ENCODE measurements around the gene ARHGAP45. TPM values are rescaled to one million over a fixed set of nuclear protein-coding genes. Genes with fewer than 3 reads are reported as not detected.
"Not testable (repeated sequence)": the region's sequence is repeated elsewhere in the genome, so short reads cannot be mapped to it uniquely, and the experiment has no call there.

The ARHGAP45 gene
- 100 to 1,000 TPM; 211 to 310 TPM for total RNA-seq

GRCh38 chr19:1066748-1067340 is at the start of gene ARHGAP45:
ARHGAP45 (plus strand) TSS chr19:1067167; CDS start chr19:1067406, 239 bp downstream.
- Mint-ChIP-seq H3K9me3 (no peaks in the 10 kb centered on the region), H3K27ac (peak within 1 kb of the TSS; percentile 88), H3K27me3 (no peaks in the 10 kb centered on the region), H3K36me3 (ENCODE audit: low read depth) (peaks cover 37% of the 10 kb centered on the region), H3K4me1 (peaks cover 3% of the 10 kb centered on the region), H3K4me3 (peak within 1 kb of the TSS; percentile 95)
- peak; percentile 52 for ATAC-seq (replicated peaks)

- ATAC-seq (replicated peaks), result no peak
- Mint-ChIP-seq H3K4me1 (peaks cover 15% of the 10 kb centered on the region), H3K4me3 (peak overlapping the region; percentile 91), H3K36me3 (ENCODE audit: low read depth) (peaks cover 30% of the 10 kb centered on the region), H3K27ac (peak overlapping the region; percentile 90), H3K9me3 (no peaks in the 10 kb centered on the region), H3K27me3 (no peaks in the 10 kb centered on the region)
Measured at GRCh38 chr19:1017906-1018305, 49.1 kb upstream of the ARHGAP45 start.

- H3K36me3 Mint-ChIP-seq (ENCODE audit: low read depth), result peaks cover 30% of the 10 kb centered on the region
- H3K27me3 Mint-ChIP-seq, result no peaks in the 10 kb centered on the region
- H3K4me3 Mint-ChIP-seq, result peak overlapping the region; percentile 91
- ATAC-seq (replicated peaks), result no peak
- H3K9me3 Mint-ChIP-seq, result no peaks in the 10 kb centered on the region
- peaks cover 15% of the 10 kb centered on the region for H3K4me1 Mint-ChIP-seq
- H3K27ac Mint-ChIP-seq, result peak overlapping the region; percentile 25
Measured at GRCh38 chr19:1018393-1018792, 48.6 kb upstream of the ARHGAP45 start.

GRCh38 chr19:1018932-1019615 is 47.9 kb upstream of the ARHGAP45 start:
- no peak for ATAC-seq (replicated peaks)
- Mint-ChIP-seq H3K27ac (peak overlapping the region; percentile 25), H3K27me3 (no peaks in the 10 kb centered on the region)

GRCh38 chr19:1019616-1019961 is 47.4 kb upstream of the ARHGAP45 start:
- no peaks in the 10 kb centered on the region for H3K27me3 Mint-ChIP-seq
- no peak for ATAC-seq (replicated peaks)
- H3K36me3 Mint-ChIP-seq (ENCODE audit: low read depth), result peaks cover 30% of the 10 kb centered on the region
- H3K9me3 Mint-ChIP-seq, result no peaks in the 10 kb centered on the region
- H3K27ac Mint-ChIP-seq, result peak overlapping the region; percentile 100
- H3K4me3 Mint-ChIP-seq, result peak overlapping the region; percentile 91
- H3K4me1 Mint-ChIP-seq, result peaks cover 15% of the 10 kb centered on the region

More at GRCh38 chr19:1018932-1019615, 47.9 kb upstream of the ARHGAP45 start:
- no peaks in the 10 kb centered on the region for H3K9me3 Mint-ChIP-seq
- peaks cover 30% of the 10 kb centered on the region for H3K36me3 Mint-ChIP-seq (ENCODE audit: low read depth)
- peaks cover 15% of the 10 kb centered on the region for H3K4me1 Mint-ChIP-seq
- H3K4me3 Mint-ChIP-seq, result peak overlapping the region; percentile 91

GRCh38 chr19:1019980-1020867 is 46.7 kb upstream of the ARHGAP45 start:
- peak overlapping the region; percentile 100 for H3K27ac Mint-ChIP-seq
- peak overlapping the region; percentile 91 for H3K4me3 Mint-ChIP-seq
- H3K36me3 Mint-ChIP-seq (ENCODE audit: low read depth), result peaks cover 30% of the 10 kb centered on the region
- peaks cover 19% of the 10 kb centered on the region for H3K4me1 Mint-ChIP-seq
- no peaks in the 10 kb centered on the region for H3K9me3 Mint-ChIP-seq
- no peak for ATAC-seq (replicated peaks)
- no peaks in the 10 kb centered on the region for H3K27me3 Mint-ChIP-seq

- Mint-ChIP-seq H3K36me3 (ENCODE audit: low read depth) (peaks cover 30% of the 10 kb centered on the region), H3K27me3 (no peaks in the 10 kb centered on the region), H3K27ac (peak within 1 kb of the TSS; percentile 100), H3K4me3 (peak within 1 kb of the TSS; percentile 91), H3K9me3 (no peaks in the 10 kb centered on the region), H3K4me1 (peaks cover 21% of the 10 kb centered on the region)
- peak; percentile 92 for ATAC-seq (replicated peaks)
Measured at GRCh38 chr19:1020868-1021425, 46.0 kb upstream of the ARHGAP45 start, which contains the start of gene TMEM259. TMEM259 (minus strand) TSS chr19:1021123; CDS start chr19:1020996, 127 bp downstream.

- H3K4me3 Mint-ChIP-seq, result not testable (repeated sequence)
Measured at GRCh38 chr19:1023883-1024188, 43.1 kb upstream of the ARHGAP45 start.

GRCh38 chr19:1025080-1025479 is 41.9 kb upstream of the ARHGAP45 start:
- Mint-ChIP-seq H3K4me1 (peaks cover 13% of the 10 kb centered on the region), H3K36me3 (ENCODE audit: low read depth) (peaks cover 25% of the 10 kb centered on the region), H3K4me3 (peak overlapping the region; percentile 3)
- H3K27ac Mint-ChIP-seq; ATAC-seq (replicated peaks); H3K9me3 Mint-ChIP-seq; H3K27me3 Mint-ChIP-seq: not testable (repeated sequence)

More at GRCh38 chr19:1023883-1024188, 43.1 kb upstream of the ARHGAP45 start:
- H3K27me3 Mint-ChIP-seq; ATAC-seq (replicated peaks); H3K9me3 Mint-ChIP-seq; H3K27ac Mint-ChIP-seq: not testable (repeated sequence)
- H3K4me1 Mint-ChIP-seq, result peaks cover 13% of the 10 kb centered on the region
- peaks cover 29% of the 10 kb centered on the region for H3K36me3 Mint-ChIP-seq (ENCODE audit: low read depth)

GRCh38 chr19:1025960-1026782 is 40.8 kb upstream of the ARHGAP45 start, which contains the start of gene CNN2:
CNN2 (plus strand) TSS chr19:1026608; CDS start chr19:1026662, 54 bp downstream.
- H3K36me3 Mint-ChIP-seq (ENCODE audit: low read depth), result peaks cover 28% of the 10 kb centered on the region
- ATAC-seq (replicated peaks), result peak; percentile 77
- no peaks in the 10 kb centered on the region for H3K9me3 Mint-ChIP-seq
- peaks cover 17% of the 10 kb centered on the region for H3K4me1 Mint-ChIP-seq
- no peaks in the 10 kb centered on the region for H3K27me3 Mint-ChIP-seq
- peak within 1 kb of the TSS; percentile 85 for H3K27ac Mint-ChIP-seq
- H3K4me3 Mint-ChIP-seq, result peak within 1 kb of the TSS; percentile 93

- peak; percentile 7 for ATAC-seq (replicated peaks)
Measured at GRCh38 chr19:1026783-1027649, 40.0 kb upstream of the ARHGAP45 start.

GRCh38 chr19:1027650-1028061 is 39.3 kb upstream of the ARHGAP45 start:
- H3K4me1 Mint-ChIP-seq, result peaks cover 11% of the 10 kb centered on the region
- no peak for ATAC-seq (replicated peaks)
- peaks cover 31% of the 10 kb centered on the region for H3K36me3 Mint-ChIP-seq (ENCODE audit: low read depth)
- H3K27me3 Mint-ChIP-seq, result no peaks in the 10 kb centered on the region
- peak overlapping the region; percentile 93 for H3K4me3 Mint-ChIP-seq
- peak overlapping the region; percentile 85 for H3K27ac Mint-ChIP-seq
- no peaks in the 10 kb centered on the region for H3K9me3 Mint-ChIP-seq

More at GRCh38 chr19:1026783-1027649, 40.0 kb upstream of the ARHGAP45 start:
- peaks cover 25% of the 10 kb centered on the region for H3K36me3 Mint-ChIP-seq (ENCODE audit: low read depth)
- H3K27ac Mint-ChIP-seq, result peak overlapping the region; percentile 85
- H3K9me3 Mint-ChIP-seq, result no peaks in the 10 kb centered on the region
- no peaks in the 10 kb centered on the region for H3K27me3 Mint-ChIP-seq
- H3K4me1 Mint-ChIP-seq, result peaks cover 11% of the 10 kb centered on the region
- H3K4me3 Mint-ChIP-seq, result peak overlapping the region; percentile 93

Data from activated T-helper 17 cell treated with anti-CD3 and anti-CD28 coated beads, Interleukin-2, amount 50 U/mL, for 72 hours (primary cell).